Endothelial cell of umbilical vein (primary cell): ENCODE data around the gene AKAP1. TPM values are rescaled to one million over a fixed set of nuclear protein-coding genes. Genes with fewer than 3 reads are reported as not detected.

Source experiments
- BruUV-seq: library from RNA; stranded (reverse); fragments of 400-500 nt; replicated peaks from 2 replicates; lab custom pipeline; 2021; lab: Mats Ljungman, UMichigan
- CTCF ChIA-PET: fragments of 300-600, 350-600 bp; sonication (Branson Sonifier 250); formaldehyde crosslinking; loops from one replicate; lab custom pipeline; 2021; ENCODE audit warnings: antibody characterized with exemption, inconsistent platforms; lab: Charles Lee
- POLR2A ChIA-PET: fragments of 300-600, 350-600 bp; sonication (Branson Sonifier 250); formaldehyde crosslinking; loops from one replicate; lab custom pipeline; 2021; ENCODE audit warnings: antibody characterized with exemption, inconsistent platforms; lab: Charles Lee
- DNase-seq: peaks from one replicate; pipeline ENCODE4 v3.0.0-alpha.2; 2011; ENCODE audit warnings: low read depth, low spot score
- FAIRE-seq: peaks from 2 replicates; lab custom pipeline; 2011; peaks lifted over from hg19 to GRCh38; lab: Jason Lieb, UNC
- H2AFZ ChIP-seq: 2 replicates; pipeline ENCODE4 v1.6.0; 2012; ENCODE audit warnings: low read depth, low read length, control low read depth, inconsistent platforms
- H3K27ac ChIP-seq: 2 replicates; pipeline ENCODE4 v1.5.1; 2011; ENCODE audit warnings: low read depth, mild to moderate bottlenecking, control low read depth, low read length, moderate library complexity; ENCODE audit not compliant: insufficient read depth
- H3K27me3 ChIP-seq, 2 experiments: 2 replicates each; pipeline versions ENCODE4 v1.6.0 to v1.6.1; 2011; ENCODE audit warnings: low read length in 2 of 2, mixed read lengths in 1 of 2; ENCODE audit not compliant: control insufficient read depth in 2 of 2, insufficient read depth in 2 of 2
- H3K36me3 ChIP-seq, 2 experiments: 2 replicates in 1 of 2; 3 replicates in 1 of 2; pipeline ENCODE4 v1.5.1; 2011; ENCODE audit warnings: low read length in 2 of 2, mild to moderate bottlenecking in 1 of 2, moderate library complexity in 1 of 2; ENCODE audit not compliant: control insufficient read depth in 2 of 2, insufficient read depth in 2 of 2; ENCODE audit errors: extremely low read depth in 1 of 2
- H3K4me1 ChIP-seq: 3 replicates; pipeline ENCODE4 v1.5.1; 2011; ENCODE audit warnings: mild to moderate bottlenecking, low read length; ENCODE audit not compliant: control insufficient read depth, insufficient read depth; ENCODE audit errors: extremely low read depth
- H3K4me2 ChIP-seq: 2 replicates; pipeline ENCODE4 v1.6.1; 2011; ENCODE audit warnings: low read length, control low read depth, mixed read lengths; ENCODE audit not compliant: insufficient read depth
- H3K4me3 ChIP-seq, 3 experiments: fragments of 200-600 bp in 1 of 3; sonication (generic), shearing (Covaris generic) in 1 of 3; replicated peaks in 1 of 3; 2 replicates each; pipeline ENCODE4 v1.5.1; 2011 to 2016; ENCODE audit warnings: control low read depth in 3 of 3, low read length in 3 of 3, mild to moderate bottlenecking in 2 of 3, inconsistent platforms in 1 of 3, low read depth in 1 of 3, moderate library complexity in 1 of 3; ENCODE audit not compliant: insufficient read depth in 1 of 3
- H3K79me2 ChIP-seq: 2 replicates; pipeline ENCODE4 v1.6.0; 2012; ENCODE audit warnings: low read length, inconsistent platforms; ENCODE audit not compliant: control insufficient read depth, insufficient read depth
- H3K9ac ChIP-seq: replicated peaks from 2 replicates; pipeline ENCODE3; 2011; ENCODE audit warnings: low read length, control low read depth; ENCODE audit not compliant: insufficient read depth; ENCODE audit errors: extremely low read depth
- H3K9me1 ChIP-seq: replicated peaks from 3 replicates; pipeline ENCODE4 v1.6.0; 2011; ENCODE audit warnings: mild to moderate bottlenecking, low read length; ENCODE audit not compliant: control insufficient read depth, insufficient read depth; ENCODE audit errors: extremely low read depth
- H3K9me3 ChIP-seq: replicated peaks from 2 replicates; pipeline ENCODE4 v1.5.1; 2012; ENCODE audit warnings: low read length, inconsistent platforms; ENCODE audit not compliant: control insufficient read depth, insufficient read depth
- H4K20me1 ChIP-seq: replicated peaks from 2 replicates; pipeline ENCODE3; 2011; ENCODE audit warnings: mild to moderate bottlenecking, low read length; ENCODE audit not compliant: control insufficient read depth, insufficient read depth; ENCODE audit errors: extremely low read depth
- CTCF ChIP-seq, 2 donors: IDR thresholded peaks; 1 replicate in 1 of 2; 2 replicates in 1 of 2; pipeline ENCODE4 v1.5.1; 2011; ENCODE audit warnings: low read length in 2 of 2, mild to moderate bottlenecking in 2 of 2, moderate library complexity in 2 of 2, control low read depth in 1 of 2, inconsistent platforms in 1 of 2, low read depth in 1 of 2; ENCODE audit not compliant: insufficient read depth in 1 of 2; ENCODE audit errors: extremely low read depth in 1 of 2
- EZH2 ChIP-seq: IDR thresholded peaks from 2 replicates; pipeline ENCODE4 v1.6.1; 2012; ENCODE audit warnings: borderline replicate concordance, low read depth, mild to moderate bottlenecking, moderate library complexity, low read length, inconsistent platforms; ENCODE audit not compliant: severe bottlenecking
- FOS ChIP-seq: IDR thresholded peaks from 2 replicates; pipeline ENCODE4 v1.6.1; 2011; ENCODE audit warnings: mild to moderate bottlenecking, low read length, moderate library complexity, borderline replicate concordance; ENCODE audit not compliant: insufficient read depth
- GATA2 ChIP-seq: IDR thresholded peaks from 2 replicates; pipeline ENCODE4 v1.7.0; 2011; ENCODE audit warnings: low read depth, mild to moderate bottlenecking, moderate library complexity, mixed read lengths, low read length; ENCODE audit not compliant: insufficient read length, insufficient read depth
- JUN ChIP-seq: IDR thresholded peaks from 2 replicates; pipeline ENCODE4 v1.6.1; 2011; ENCODE audit warnings: borderline replicate concordance, low read depth; ENCODE audit not compliant: insufficient read length, insufficient read depth
- MAX ChIP-seq: IDR thresholded peaks from 2 replicates; pipeline ENCODE4 v1.6.1; 2011; ENCODE audit not compliant: insufficient read depth, insufficient read length
- MYC ChIP-seq: IDR thresholded peaks from one replicate; pipeline ENCODE4 v1.6.1; 2011; ENCODE audit warnings: mild to moderate bottlenecking, low read depth, low read length
- POLR2A ChIP-seq: IDR thresholded peaks from 2 replicates; pipeline ENCODE4 v1.6.1; 2012; ENCODE audit warnings: low read depth, mild to moderate bottlenecking, control low read depth, low read length
- POLR2AphosphoS5 ChIP-seq: IDR thresholded peaks from 2 replicates; pipeline ENCODE4 v1.6.1; 2012; ENCODE audit warnings: low read depth, mild to moderate bottlenecking, control low read depth, low read length, moderate library complexity; ENCODE audit not compliant: insufficient read depth
- dilution Hi-C: fragments of 300-500 bp; cut with MboI; formaldehyde crosslinking; loops from one replicate; pipeline ENCODE4 v1.15.0; 2019; ENCODE audit warnings: low sequenced_read_pairs; ENCODE audit not compliant: extremely low pct_ligation_motif_present
- intact Hi-C: fragments of 100-400 bp; cut with micrococcal nuclease; formaldehyde crosslinking; loops from one replicate; pipeline ENCODE4 v1.10.0; 2022
- polyA plus RNA-seq, 4 experiments: library from polyadenylated mRNA; depleted of rRNA in 3 of 4; stranded (reverse) in 3 of 4; unstranded in 1 of 4; fragments of >200 nt; gene quantifications; 2 replicates each; pipeline versions ENCODE4 v1.2.1 to v1.2.3, GENCODE V29; 2011 to 2012; ENCODE audit warnings: missing spikeins in 1 of 4
- total RNA-seq: library from RNA; stranded (reverse); gene quantifications from 2 replicates; pipeline ENCODE4 v1.2.3, GENCODE V29; 2021

Gene AKAP1
- total and polyA plus RNA-seq, 2 donors (not counting 3 experiments of a cell fraction or from before 2014, with no cell fraction given) = 20.9 to 27.7 TPM

DNA sequence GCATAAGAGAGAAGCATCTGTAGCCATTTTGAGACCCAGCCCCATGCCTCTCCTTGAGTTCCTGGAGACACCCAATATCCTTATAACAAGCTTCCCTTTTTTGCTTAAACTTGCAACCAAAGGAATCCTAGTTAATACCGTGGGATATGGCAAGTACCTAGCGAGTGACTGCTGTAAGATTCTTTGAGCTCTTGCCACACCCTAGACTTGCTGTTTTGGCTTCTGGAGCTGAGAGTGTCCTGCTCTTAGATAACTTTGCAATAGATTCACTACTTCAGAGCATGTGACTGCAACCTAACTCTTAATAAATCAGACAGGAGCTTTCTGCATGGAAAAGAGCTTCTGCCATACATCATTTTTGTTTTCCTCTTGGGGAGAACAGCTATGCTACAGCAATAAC is 58.3 kb downstream of the AKAP1 start:
- dilution Hi-C loops = no loop called here
- H3K4me1 ChIP-seq = no peaks in the 10 kb centered on the region
- no peaks in the 10 kb centered on the region for H3K9me3 ChIP-seq
- H3K4me3 ChIP-seq = no peak overlapping the region
- no peak for FAIRE-seq
- H3K4me2 ChIP-seq = no peak overlapping the region
- ChIA-PET CTCF (interaction anchor here (0.7 to 5.6 kb wide), 7 partner anchors 9 to 690 kb away, joined by 3 to 24 read pairs (median 4); no protein-coding TSS in a partner anchor), POLR2A (no interaction called here)
- intact Hi-C loops = no loop called here
- H3K27ac ChIP-seq = no peak overlapping the region
- no peaks in the 10 kb centered on the region for H3K9me1 ChIP-seq
- no peak overlapping the region for H2AFZ ChIP-seq
- DNase-seq = no peak
- H4K20me1 ChIP-seq = no peaks in the 10 kb centered on the region
- no peak overlapping the region for H3K9ac ChIP-seq
- peaks cover 0 to 4% of the 10 kb centered on the region in 2 experiments for H3K27me3 ChIP-seq
- TF ChIP-seq POLR2AphosphoS5 (no peak), GATA2 (no peak), FOS (no peak), MYC (no peak), EZH2 (no peak), MAX (no peak), JUN (no peak)
- no TSS peak for BruUV-seq
- no peaks in the 10 kb centered on the region for H3K36me3 ChIP-seq
- no peaks in the 10 kb centered on the region for H3K79me2 ChIP-seq

- dilution Hi-C loops = no loop called here
- H4K20me1 ChIP-seq = no peaks in the 10 kb centered on the region
- CTCF ChIA-PET = interaction anchor here (0.9 to 5.6 kb wide), 5 partner anchors 9 to 689 kb away, joined by 3 to 24 read pairs (median 5); no protein-coding TSS in a partner anchor
These were observed 58.9 kb downstream of the AKAP1 start for GRCh38 chr17:57143919-57144318.

More at GRCh38 chr17:57143919-57144318, 58.9 kb downstream of the AKAP1 start:
- no TSS peak for BruUV-seq
- Histone ChIP-seq H3K27me3 (peaks cover 0 to 4% of the 10 kb centered on the region in 2 experiments), H3K4me2 (no peak overlapping the region), H3K4me3 (no peak overlapping the region), H3K9me3 (no peaks in the 10 kb centered on the region), H2AFZ (no peak overlapping the region), H3K36me3 (no peaks in the 10 kb centered on the region), H3K27ac (no peak overlapping the region), H3K9ac (no peak overlapping the region), H3K4me1 (no peaks in the 10 kb centered on the region), H3K79me2 (no peaks in the 10 kb centered on the region), H3K9me1 (no peaks in the 10 kb centered on the region)
- DNase-seq = no peak
- TF ChIP-seq FOS = no peak
- no peak for TF ChIP-seq EZH2
- TF ChIP-seq JUN = no peak
- no peak for TF ChIP-seq POLR2AphosphoS5
- no peak for TF ChIP-seq CTCF (IDR thresholded peaks at IDR 0.05; ENCODE audit: extremely low read depth in 1 of 2, insufficient read depth in 1 of 2, low read depth in 1 of 2, low read length in 2 of 2)
- TF ChIP-seq GATA2 = no peak
- TF ChIP-seq POLR2A = no peak
- TF ChIP-seq MAX = no peak
- no peak for TF ChIP-seq MYC
- no peak for FAIRE-seq
- POLR2A ChIA-PET = no interaction called here
- intact Hi-C loops = no loop called here
